Tibial nerve (tissue), 3 donors: ENCODE data around the gene BMPR1B.

Experiments used
- POLR2A ChIP-seq, 2 donors: fragments of 450-650 bp; IDR thresholded peaks; one replicate each; pipeline ENCODE4 v1.6.1; 2017; ENCODE audit warnings: antibody characterized with exemption in 2 of 2, mild to moderate bottlenecking in 2 of 2, moderate library complexity in 2 of 2
- TF ChIP-seq, protein P1 (sequence below), 5 experiments: fragments of 200-600 bp in 3 of 5; fragments of 450-650 bp in 2 of 5; sonication (generic) in 3 of 5; IDR thresholded peaks; one replicate each; pipeline ENCODE4 v1.5.1; 2016 to 2019; ENCODE audit warnings: antibody characterized with exemption in 5 of 5, mild to moderate bottlenecking in 3 of 5, moderate library complexity in 2 of 5

DNA sequence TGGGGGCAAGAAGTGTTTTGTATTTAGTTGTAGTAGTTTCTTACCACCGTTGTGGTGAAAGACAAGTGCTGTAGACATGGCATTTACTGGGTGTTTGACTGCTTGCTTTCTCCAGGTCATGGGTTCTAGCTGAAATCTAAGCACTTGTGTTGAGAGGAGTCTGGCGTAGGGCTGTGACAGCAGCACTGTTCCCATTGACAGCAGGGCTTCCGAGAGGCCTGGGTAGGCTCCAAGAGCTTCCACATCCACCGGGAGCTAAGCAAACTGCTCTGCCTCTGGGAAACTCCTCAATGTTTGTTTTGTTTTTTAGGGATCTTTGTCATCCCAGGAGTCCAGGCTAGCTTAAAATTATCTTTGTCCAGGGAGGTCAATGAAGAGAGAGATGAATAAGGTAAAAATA lies 44.3 kb downstream of the BMPR1B start:
- TF ChIP-seq, protein P1, sequence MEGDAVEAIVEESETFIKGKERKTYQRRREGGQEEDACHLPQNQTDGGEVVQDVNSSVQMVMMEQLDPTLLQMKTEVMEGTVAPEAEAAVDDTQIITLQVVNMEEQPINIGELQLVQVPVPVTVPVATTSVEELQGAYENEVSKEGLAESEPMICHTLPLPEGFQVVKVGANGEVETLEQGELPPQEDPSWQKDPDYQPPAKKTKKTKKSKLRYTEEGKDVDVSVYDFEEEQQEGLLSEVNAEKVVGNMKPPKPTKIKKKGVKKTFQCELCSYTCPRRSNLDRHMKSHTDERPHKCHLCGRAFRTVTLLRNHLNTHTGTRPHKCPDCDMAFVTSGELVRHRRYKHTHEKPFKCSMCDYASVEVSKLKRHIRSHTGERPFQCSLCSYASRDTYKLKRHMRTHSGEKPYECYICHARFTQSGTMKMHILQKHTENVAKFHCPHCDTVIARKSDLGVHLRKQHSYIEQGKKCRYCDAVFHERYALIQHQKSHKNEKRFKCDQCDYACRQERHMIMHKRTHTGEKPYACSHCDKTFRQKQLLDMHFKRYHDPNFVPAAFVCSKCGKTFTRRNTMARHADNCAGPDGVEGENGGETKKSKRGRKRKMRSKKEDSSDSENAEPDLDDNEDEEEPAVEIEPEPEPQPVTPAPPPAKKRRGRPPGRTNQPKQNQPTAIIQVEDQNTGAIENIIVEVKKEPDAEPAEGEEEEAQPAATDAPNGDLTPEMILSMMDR (IDR thresholded peaks at IDR 0.05) = no peak
- no peak for TF ChIP-seq POLR2A (IDR thresholded peaks at IDR 0.05)
